AG08396 (cell line): ENCODE results near the gene PRDM16.

ENCODE experiments used
- DNase-seq: peaks from one replicate; pipeline ENCODE4 v3.0.0; 2012; ENCODE audit warnings: low spot score, mixed read lengths

PRDM16 gene

GRCh38 chr1:3453203-3453761 is 384.3 kb downstream of the PRDM16 start:
- DNase-seq: peak; percentile 92

- DNase-seq: peak; percentile 79
Measured at GRCh38 chr1:3453891-3454810, 385.1 kb downstream of the PRDM16 start, which contains the start of gene ARHGEF16. Gene ARHGEF16, plus strand, starts transcription at chr1:3454665. Its CDS starts 8,420 bp downstream, at chr1:3463085.

- DNase-seq: no peak
Measured at GRCh38 chr1:3454811-3455618, 386.0 kb downstream of the PRDM16 start.

- DNase-seq: no peak
Measured at GRCh38 chr1:3455670-3456448, 386.9 kb downstream of the PRDM16 start.

- no peak for DNase-seq
Measured at GRCh38 chr1:3456449-3456963, 387.5 kb downstream of the PRDM16 start.

GRCh38 chr1:3456964-3457909 is 388.2 kb downstream of the PRDM16 start:
- no peak for DNase-seq

GRCh38 chr1:3457910-3458883 is 389.2 kb downstream of the PRDM16 start:
- no peak for DNase-seq

GRCh38 chr1:3459051-3459908 is 390.3 kb downstream of the PRDM16 start:
- DNase-seq: no peak

GRCh38 chr1:3459940-3460671 is 391.1 kb downstream of the PRDM16 start:
- no peak for DNase-seq

- DNase-seq: no peak
Measured at GRCh38 chr1:3460672-3461131, 391.7 kb downstream of the PRDM16 start.

GRCh38 chr1:3461238-3461933 is 392.4 kb downstream of the PRDM16 start:
- no peak for DNase-seq

- DNase-seq: no peak
Measured at GRCh38 chr1:3461934-3462275, 392.9 kb downstream of the PRDM16 start.

- no peak for DNase-seq
Measured at GRCh38 chr1:3462356-3463012, 393.5 kb downstream of the PRDM16 start.

- DNase-seq: no peak
Measured at GRCh38 chr1:3463013-3463385, 394.0 kb downstream of the PRDM16 start.

GRCh38 chr1:3463408-3463863 is 394.4 kb downstream of the PRDM16 start:
- DNase-seq: no peak
